ENCODE results near the gene ADD3. TPM values are rescaled to one million over a fixed set of nuclear protein-coding genes. Genes with fewer than 3 reads are reported as not detected.
A peak's percentile ranks its signal among the peaks of the same experiment; 100 is the strongest.
"Not testable (repeated sequence)": the region's sequence is repeated elsewhere in the genome, so short reads cannot be mapped to it uniquely, and the experiment has no call there.

Gene ADD3
- total RNA-seq, 1 experiment from 2014 or later, result 546 TPM

DNA sequence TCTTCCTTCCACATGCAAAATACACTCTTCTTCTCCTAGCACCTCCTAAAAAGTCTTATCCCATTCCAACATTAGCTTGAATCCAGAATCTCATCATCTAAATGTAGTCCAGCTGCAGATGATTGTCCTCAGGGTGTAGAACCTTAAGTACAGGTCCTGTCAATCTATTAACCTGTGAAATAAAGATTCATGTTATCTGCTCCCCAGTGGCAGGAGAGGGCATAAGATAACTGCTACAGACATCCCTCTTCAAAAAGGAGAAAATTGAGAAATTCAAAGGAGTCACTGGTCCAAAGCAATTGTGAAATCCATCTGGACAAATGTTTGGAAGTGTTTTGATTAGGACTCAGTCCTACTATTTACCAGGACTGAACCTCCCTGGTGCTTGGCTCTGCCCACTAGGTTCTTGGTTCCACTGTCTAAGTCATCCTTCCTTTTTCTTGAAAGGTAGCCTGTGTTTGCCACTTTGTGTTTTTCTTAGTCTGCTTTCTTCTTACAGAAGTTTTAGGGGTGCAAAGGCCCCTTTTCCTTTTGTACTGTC, 96.2 kb downstream of the ADD3 start:
- DNase-seq (ENCODE audit: low spot score), result no peak

DNA sequence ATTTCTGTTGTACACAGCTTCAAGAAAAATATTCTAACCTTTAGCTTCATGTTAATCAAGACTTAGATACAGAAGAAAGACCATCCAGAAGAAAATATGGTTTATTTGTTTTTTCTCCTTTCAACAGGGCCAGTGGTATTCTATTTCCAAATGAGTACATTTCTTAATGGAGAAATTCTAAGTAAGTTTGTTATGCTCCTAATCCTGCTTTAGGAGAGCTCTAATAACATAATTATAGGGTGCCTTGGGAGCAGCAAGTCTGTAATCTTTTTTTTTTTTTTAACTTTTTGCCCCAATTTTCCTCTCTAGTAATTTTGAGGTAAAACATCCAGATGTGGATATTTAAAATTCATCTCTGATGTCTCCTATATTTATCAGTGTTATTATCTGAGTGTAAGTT, 98.1 kb downstream of the ADD3 start:
- DNase-seq (ENCODE audit: low spot score), result no peak

DNA sequence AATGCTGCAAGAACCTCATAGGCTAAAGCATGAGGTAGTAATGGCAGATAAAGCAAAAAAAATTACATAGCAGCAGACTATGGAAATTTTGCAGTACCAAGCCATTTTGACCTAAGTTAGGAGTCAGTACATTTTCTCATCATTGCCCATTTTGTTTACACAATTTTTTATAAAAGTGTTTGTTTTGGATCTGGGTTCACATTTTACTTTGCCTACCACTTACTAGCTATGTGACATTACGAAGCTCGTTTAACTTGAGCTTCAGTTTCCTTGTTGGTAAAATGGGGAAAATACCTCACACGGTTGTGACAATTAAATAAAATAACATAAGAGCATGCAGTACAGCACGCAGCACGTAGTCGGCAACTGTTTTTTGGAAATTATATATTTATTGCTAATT, 99.6 kb downstream of the ADD3 start:
- no peak for DNase-seq (ENCODE audit: low spot score)

DNA sequence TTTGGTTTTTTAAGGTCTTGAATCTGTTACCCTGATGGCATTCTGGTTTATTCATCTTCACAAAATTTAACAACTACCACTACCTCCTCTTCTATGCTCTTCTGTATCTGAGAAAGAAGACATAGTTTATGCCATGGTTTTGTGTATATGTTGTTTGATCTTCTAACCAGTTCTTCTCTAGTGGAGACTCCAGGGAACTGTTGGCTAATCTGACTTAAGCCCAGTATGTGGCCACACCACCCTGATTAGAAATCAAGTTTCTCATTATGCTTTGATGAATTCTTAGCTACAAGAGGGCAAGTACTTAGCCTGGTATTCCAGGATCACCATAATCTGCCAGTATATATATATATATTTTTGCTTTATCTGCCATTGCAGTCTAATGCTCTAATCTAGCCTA, 100.1 kb downstream of the ADD3 start:
- no peak for DNase-seq (ENCODE audit: low spot score)

DNA sequence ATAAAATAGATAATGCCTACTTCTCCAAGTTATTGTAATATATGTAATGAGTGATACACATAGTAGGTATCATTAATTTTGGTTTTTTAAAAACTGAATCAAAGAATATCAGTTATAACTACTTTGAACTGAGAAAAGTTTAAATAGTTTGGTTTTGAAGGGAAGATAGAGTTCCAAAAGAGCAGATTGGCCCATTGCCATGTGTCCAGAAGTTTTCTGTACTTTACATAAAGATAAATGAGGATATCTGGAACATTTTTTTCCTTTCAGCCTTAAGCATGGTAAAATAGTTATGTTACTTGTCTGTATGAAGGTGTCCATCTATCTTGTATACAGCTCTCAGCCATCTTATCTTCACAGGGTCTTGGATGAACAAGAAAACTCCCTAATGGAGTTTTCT, 101.7 kb downstream of the ADD3 start:
- no peak for DNase-seq (ENCODE audit: low spot score)

DNA sequence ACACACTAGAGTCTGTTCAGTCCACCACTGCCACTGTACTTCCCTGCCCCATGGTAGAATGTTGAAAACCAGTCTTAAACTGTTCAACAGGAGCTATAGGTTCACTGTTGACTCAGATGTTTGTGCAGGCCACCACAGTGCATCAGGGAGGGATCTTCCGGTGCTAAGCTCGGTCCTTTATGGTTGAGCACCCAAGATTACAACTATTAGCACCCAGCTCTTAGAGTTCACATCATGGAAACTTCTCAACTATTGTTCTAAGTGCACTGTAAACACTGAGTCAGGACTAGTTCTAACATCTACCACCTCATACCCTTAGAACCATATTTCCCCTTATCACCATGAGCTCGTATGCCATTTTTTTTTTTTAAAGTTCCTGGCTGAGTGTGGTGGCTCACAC, 102.6 kb downstream of the ADD3 start:
- no peak for DNase-seq (ENCODE audit: low spot score)

DNA sequence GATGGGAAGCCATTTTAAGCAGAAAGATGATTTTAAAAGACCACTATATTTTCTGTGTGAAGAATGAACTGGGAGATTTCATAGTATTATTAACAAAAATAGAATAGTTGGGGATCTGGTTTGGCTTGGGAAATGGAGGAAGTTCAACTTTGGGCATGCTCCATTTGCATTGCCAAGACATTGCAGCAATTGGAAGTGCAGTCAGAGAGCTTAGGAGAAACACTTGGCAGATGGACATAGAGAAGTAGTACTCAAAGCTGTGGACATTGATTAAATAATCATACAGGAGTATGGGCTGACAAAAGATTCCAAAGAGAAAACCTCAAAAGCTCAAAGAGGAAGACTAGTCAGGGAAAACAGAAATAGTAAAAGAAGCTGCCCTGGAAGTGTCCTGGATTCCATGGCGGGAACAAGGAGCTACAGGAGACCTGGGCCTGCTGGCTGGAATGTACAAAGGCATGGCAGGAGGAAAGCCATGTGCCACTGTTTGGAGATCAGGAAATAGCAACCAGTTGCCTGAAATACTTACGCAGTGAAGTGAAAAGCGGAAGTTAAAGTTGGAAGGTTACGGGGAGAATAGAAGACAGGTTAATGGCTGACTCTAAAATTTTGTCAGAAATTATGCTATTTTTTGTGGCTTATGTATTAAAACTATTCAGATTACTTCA, 106.0 kb downstream of the ADD3 start:
- no peak for DNase-seq (ENCODE audit: low spot score)

DNA sequence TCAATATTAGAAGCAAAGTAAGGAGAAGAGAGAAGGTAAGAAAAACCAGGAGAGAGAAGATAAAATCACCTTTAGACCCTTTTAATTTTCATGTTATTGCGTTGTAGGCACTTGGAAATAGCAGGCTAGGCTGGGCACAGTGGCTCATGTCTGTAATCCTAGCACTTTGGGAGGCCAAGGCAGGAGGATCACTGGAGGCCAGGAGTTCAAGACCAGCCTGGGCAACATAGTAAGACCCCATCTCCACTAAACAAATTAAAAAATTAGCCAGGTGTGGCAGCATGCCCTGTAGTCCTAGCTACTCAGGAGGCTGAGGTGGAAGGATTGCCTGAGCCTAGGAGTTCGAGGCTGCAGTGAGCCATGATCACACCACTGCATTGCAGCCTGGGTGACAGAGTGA, 106.9 kb downstream of the ADD3 start:
- DNase-seq (ENCODE audit: low spot score), result not testable (repeated sequence)

DNA sequence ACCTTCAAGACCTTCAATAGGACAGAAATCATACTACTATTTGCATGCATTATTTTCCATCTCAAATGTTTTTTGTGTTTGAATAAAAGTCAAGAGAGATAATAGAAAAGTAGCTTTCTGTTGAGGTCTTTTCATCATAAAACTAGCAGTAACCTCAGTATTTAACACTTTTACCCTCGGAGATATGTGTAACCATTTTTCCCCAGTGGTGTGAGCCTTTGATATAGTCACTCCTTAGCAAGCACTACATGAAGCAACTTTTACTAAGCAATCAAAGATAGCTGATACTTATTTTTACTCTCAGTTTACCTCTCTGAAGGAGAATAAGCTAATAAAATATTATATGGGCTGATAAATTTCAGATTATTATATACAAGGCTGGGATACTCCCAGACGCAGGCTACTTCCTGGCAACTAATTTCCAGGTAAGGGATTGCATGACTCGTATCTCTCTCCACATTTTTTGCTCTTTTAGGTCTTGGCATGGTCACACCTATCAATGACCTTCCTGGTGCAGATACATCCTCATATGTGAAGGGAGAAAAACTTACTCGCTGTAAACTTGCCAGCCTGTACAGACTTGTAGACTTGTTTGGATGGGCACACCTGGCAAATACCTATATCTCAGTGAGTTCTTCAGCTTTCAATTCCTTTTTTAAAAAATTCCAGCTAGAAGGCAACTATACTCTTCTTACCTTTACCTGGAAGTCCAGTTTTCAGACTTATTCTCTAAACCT, 108.2 kb downstream of the ADD3 start:
- DNase-seq (ENCODE audit: low spot score), result no peak

DNA sequence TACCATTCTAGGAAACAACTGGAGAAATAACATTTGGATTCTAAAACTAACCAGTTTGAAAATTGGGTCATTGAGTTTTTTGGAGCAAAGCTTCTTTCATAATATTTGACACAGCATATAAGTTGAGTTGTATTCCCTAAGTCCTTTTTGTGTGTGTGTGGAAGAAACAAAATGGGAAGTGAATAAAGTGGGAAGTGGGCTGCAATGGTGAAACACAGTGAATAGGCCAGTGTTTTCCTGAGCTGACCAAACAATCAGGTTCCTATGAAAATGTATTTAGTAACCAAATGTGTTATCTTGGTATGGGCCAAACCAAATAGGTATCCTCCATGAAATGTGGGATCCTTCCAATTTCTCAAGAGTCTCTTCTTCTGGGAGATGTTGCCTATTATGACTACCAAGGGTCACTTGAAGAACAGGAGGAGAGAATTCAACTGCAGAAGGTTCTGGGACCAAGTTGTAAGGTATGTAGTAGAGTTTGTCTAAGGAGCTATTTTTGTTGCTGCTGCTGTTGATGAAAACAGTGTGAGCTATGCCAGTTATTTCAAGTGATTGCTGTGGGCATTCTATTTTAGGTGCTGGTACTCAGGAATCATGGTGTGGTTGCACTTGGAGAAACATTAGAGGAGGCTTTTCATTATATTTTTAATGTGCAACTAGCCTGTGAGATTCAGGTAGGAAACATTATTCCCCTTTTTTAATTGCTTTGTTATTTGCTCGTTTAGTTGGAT, 111.3 kb downstream of the ADD3 start:
- no peak for DNase-seq (ENCODE audit: low spot score)

DNA sequence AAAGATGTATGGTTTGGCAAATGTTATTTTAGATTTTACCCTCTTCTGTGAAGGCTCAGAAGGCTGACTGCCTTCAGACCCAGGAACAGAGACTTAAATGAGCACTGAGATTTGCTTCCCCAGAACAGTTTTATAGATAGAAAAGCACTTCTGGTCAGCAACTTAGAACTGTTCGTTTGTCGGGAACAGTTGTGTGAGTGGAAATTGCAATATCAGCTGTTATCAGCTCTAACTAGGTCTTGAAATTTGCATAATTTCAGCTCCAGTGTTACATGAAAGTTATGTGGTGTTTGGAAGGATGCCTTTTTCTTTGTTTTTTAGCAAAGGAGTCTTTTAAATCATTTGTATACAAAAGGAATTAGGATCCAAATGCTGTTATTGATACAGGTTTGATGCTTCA, 115.8 kb downstream of the ADD3 start:
- no peak for DNase-seq (ENCODE audit: low spot score)

DNA sequence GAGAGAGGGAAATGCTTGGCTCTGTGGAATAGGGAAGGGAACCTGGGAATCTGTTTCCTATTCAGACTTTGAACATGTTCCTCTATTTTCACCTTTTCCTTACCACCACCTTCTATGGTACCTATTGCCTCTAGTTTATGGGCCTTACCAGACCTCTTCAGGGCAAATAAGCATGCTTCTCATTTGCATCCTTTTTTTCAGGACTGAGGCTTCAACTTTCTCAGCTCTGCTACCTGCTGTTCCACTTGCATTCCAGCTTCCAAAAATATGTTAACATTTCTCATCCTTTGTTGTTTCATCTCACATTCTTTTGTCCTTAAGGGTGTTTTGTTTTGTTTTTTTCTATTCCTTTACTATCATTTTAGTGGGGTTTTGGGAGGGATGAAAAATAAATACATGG, 121.7 kb downstream of the ADD3 start:
- no peak for DNase-seq (ENCODE audit: low spot score)

DNA sequence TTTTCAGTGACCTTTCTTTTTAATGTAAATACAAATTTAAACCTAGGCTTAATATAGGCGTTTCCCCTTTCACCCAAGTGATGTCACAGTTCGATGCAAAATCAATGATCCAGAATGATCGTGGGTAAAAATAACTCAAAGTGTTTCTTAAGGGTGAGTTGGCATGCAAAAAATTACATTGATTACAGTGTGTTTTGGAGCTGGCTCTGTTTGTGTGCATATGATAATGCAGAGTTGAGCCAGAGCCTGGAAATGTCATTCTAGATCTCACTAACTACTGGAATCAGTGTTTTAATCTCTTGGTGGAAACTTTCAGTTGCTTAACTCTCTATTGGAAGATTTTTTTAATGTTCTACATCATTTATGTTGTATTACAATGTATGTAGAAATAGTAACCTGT, 127.1 kb downstream of the ADD3 start:
- no peak for DNase-seq (ENCODE audit: low spot score)

DNA sequence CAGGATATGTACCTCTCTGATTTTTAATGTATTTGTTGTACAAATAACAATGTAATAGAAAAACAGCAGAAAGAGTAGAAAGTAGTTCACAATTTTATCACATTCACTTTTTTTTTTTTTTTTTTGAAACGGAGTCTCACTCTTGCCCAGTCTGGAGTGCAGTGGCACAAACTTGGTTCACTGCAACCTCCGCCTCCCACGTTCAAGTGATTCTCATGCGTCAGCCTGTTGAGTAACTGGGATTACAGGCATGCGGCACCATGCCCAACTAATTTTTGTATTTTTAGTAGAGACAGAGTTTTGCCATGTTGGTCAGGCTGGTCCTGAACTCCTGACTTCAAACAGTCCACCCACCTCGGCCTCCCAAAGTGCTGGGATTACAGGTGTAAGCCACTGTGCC, 128.1 kb downstream of the ADD3 start:
- not testable (repeated sequence) for DNase-seq (ENCODE audit: low spot score)

DNA sequence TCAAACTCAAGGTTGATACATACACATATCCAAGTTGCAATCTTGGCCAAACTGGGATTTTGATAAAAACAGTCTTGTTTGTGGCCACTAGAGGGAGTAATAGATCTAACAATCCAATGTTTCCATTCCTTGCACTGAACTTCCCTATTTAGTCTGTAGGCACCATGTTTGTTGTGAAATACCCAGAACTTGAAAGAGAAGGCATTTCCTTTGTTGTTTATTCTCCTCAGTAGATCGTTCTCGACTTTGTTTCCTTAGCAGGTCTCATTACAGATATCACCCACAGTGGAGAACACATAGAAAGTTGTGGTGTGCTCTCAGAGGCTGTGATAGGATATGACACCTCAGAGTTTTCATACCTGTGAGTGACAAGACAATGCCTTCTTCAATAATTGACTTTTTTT, 129.4 kb downstream of the ADD3 start:
- peak; percentile 80 for DNase-seq (ENCODE audit: low spot score)

DNA sequence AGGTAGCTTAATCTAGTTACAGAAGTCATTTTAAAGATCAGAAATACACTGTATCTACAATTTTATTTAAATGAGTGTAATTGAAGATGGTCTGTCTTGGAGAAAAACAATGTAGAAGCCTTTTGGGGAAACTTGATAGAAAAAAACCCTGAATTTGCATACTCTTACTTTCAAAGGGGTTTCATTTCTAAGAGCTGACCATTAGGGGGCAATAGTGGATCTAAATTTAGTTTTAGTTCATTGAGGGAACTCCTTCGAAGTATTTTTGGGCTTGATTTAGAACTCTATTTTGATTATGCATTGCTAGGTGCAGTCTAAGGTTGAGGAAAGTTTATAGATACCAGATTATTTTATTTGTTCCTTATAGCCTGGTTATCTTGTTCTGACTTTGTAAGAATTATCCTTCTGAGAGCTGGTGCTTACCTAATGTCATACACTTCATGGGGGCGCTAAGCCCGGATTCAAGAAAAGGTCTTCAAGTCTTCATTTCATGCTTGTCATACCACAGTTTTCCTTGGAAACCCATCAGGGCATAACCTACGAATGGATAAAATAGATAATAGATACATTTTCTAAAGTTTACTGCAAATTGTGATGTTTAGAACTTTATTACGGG, 130.5 kb downstream of the ADD3 start:
- peak; percentile 48 for DNase-seq (ENCODE audit: low spot score)

DNA sequence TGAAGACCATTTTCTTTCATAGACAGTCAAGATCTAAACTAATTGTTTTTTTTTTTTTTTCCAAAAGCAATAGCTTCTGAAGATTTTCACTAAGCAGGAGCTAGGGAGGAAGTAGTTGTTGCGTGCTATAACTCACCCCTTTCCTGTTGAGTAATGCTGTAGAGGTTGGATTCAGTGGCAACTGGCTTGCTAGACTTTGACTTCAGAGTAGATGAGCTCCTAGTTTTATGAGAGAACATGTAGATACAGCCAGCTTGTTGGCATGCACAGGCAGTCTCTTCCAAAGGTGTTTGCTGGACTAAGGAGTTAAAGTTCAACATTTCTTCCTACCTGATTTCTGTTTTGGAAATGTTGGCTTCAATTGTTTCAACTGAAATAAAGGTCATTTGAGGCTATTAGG, 133.4 kb downstream of the ADD3 start:
- no peak for DNase-seq (ENCODE audit: low spot score)

DNA sequence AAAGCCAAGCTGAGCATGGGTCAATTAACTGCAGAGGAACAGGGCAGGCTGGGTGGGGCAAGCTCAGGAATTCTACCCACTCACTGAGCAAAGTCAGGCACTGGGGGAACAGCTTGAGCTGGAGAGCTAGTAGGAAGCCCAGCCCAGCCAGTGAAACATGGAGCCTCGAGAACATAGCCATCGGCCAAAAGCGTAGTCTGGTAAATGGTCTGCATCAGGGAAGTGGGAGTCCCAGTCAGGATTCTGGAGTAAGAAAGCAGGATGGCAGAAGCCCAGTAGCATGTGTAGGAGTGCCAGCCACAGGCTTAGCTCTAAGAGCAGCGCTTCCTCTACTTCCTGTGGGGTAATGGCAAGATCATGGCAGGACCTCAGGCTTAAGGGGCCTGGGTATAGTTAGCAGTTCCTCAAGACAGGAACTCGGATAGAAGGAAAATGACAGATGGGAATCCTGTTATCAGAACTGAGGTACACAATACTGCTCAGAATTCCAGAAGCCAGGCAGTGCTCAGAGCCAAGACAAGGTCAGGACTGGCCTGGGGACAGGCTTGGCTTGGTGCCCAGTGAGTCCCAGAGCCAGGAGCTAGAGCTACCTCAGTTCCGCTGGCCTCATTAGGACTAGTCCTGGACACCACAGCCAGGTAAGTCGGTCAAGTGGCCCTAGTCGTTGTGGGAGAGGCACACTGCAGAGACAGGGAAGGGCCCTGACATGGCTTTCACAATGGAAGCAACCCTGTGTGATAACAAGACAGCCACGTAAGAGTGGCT, 134.3 kb downstream of the ADD3 start:
- DNase-seq (ENCODE audit: low spot score), result no peak

DNA sequence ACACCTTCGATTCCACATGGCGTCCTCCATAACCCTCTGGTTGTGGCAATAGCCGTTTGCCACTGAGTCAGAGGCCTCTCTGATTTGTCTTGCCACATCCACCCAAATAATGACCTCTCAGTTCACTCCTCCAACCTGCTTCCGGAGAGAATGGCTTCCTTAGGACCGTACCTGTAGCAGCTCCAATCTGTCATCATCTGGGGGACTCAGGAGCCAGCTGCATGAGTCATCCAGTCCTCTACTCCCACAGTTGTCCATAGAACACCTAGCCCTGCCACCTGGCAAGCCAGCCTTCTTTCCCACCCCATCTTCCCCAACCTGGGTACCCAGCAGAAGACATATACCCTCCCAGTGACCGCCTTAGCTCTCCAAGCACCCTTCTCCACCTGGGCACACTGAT, 135.2 kb downstream of the ADD3 start:
- DNase-seq (ENCODE audit: low spot score), result no peak

DNA sequence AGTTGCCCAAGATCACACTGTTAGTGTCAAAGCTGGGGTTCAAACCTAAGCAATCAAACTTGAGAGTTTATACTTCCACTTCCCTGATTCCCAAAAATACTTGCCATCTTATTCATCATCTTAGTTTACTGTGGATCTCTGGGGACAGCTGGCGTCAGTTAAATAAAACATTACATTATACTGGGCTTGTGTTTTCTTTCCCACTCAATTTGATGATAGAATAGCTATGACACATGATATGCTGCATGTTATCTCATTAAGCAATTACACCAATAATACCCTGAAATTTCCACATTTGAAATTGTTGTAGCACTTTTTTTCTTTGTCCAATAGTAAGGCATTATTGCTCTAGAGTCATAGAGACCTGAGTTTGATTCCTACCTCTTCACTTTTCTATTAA, 136.7 kb downstream of the ADD3 start:
- no peak for DNase-seq (ENCODE audit: low spot score)

DNA sequence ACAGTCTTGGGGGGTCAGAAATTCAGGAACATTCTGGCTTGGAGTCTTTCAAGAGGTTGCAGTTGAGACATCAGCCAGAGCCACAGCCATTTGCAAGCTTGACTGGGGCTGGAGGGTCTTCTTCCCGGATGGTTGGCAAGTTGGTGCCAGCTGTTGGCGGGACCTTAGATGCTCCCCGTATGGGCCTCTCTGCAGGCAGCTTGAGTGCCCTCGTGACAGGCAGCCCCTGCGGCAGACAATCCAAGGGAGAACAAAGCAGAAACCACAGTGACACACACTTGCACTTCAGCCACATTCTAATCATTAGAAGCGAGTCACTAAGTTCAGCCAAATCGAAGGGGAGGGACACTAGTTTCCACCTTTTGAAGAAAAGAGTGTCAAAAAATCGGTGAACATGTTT, 140.2 kb downstream of the ADD3 start:
- DNase-seq (ENCODE audit: low spot score), result peak; percentile 29

DNA sequence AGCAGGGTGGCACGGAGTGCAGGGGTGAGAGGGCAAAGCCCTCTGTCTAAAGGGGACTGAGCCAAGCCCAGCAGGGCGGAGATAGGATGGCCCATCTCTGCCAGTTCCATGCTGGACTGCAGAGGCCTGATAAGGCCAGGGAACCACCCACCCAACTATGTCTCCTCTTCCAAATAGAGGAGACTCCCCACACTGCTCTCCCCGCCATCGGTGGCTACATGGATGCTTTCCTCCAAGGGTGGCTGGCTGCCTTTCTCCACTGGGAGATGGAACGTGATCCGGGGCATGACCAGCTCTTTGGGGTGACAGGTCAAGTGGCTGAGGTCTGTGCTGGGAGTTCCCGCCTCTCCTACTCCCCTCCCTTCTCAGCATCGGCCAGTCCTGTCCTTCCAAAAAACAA, 141.5 kb downstream of the ADD3 start:
- no peak for DNase-seq (ENCODE audit: low spot score)

Data from H4 (cell line).